PC-9 (cell line): ENCODE results near the gene TMPRSS11E. TPM values are rescaled to one million over a fixed set of nuclear protein-coding genes. Genes with fewer than 3 reads are reported as not detected.

Experiments
- BruUV-seq: library from RNA; stranded (reverse); fragments of 400-500 nt; replicated peaks from 2 replicates; lab custom pipeline; 2021; lab: Mats Ljungman, UMichigan
- CTCF ChIA-PET: fragments of 300-600 bp; sonication (Branson Sonifier 250); formaldehyde crosslinking; loops from one replicate; lab custom pipeline; 2022; ENCODE audit warnings: antibody characterized with exemption; lab: Charles Lee
- POLR2A ChIA-PET: fragments of 300-600 bp; sonication (Branson Sonifier 250); formaldehyde crosslinking; loops from one replicate; lab custom pipeline; 2022; ENCODE audit warnings: antibody characterized with exemption; ENCODE audit not compliant: unreplicated experiment; lab: Charles Lee
- DNase-seq, 2 experiments: peaks; one replicate each; pipeline versions ENCODE4 v3.0.0 to v3.0.0-alpha.2; 2015 to 2022; ENCODE audit warnings: mixed read lengths in 1 of 2
- H2AFZ ChIP-seq: fragments of 200-600 bp; sonication (generic); 2 replicates; pipeline ENCODE4 v1.8.1; 2017; ENCODE audit warnings: antibody characterized with exemption
- H3F3A ChIP-seq: fragments of 200-600 bp; sonication (generic); 2 replicates; pipeline ENCODE4 v1.8.1; 2017; ENCODE audit warnings: antibody characterized with exemption, mild to moderate bottlenecking, low read depth; ENCODE audit not compliant: insufficient read depth
- H3K27ac ChIP-seq: fragments of 200-600 bp; sonication (generic); 2 replicates; pipeline ENCODE4 v1.6.1; 2016; ENCODE audit warnings: mixed run types
- H3K27me3 ChIP-seq: fragments of 200-600 bp; sonication (generic); 2 replicates; pipeline ENCODE4 v1.6.1; 2016; ENCODE audit warnings: low read depth, mixed run types; ENCODE audit not compliant: insufficient read depth
- H3K36me3 ChIP-seq: fragments of 200-600 bp; sonication (generic); 2 replicates; pipeline ENCODE4 v1.6.1; 2016; ENCODE audit warnings: low read depth, mixed run types
- H3K4me1 ChIP-seq: fragments of 200-600 bp; sonication (generic); replicated peaks from 2 replicates; pipeline ENCODE4 v1.6.1; 2016; ENCODE audit warnings: mixed run types; ENCODE audit not compliant: insufficient read depth
- H3K4me2 ChIP-seq: fragments of 200-600 bp; sonication (generic); 2 replicates; pipeline ENCODE4 v1.6.1; 2017; ENCODE audit warnings: mixed run types
- H3K4me3 ChIP-seq: fragments of 200-600 bp; sonication (generic); 2 replicates; pipeline ENCODE4 v1.6.1; 2016; ENCODE audit warnings: mixed run types
- H3K79me2 ChIP-seq: fragments of 200-600 bp; sonication (generic); 2 replicates; pipeline ENCODE4 v1.6.1; 2017; ENCODE audit warnings: low read depth, mixed run types
- H3K9me2 ChIP-seq: fragments of 200-600 bp; sonication (generic); 2 replicates; pipeline ENCODE4 v1.8.1; 2017; ENCODE audit warnings: mild to moderate bottlenecking; ENCODE audit not compliant: insufficient read depth
- H3K9me3 ChIP-seq: fragments of 200-600 bp; sonication (generic); 2 replicates; pipeline ENCODE4 v1.8.1; 2016; ENCODE audit warnings: low read depth; ENCODE audit not compliant: insufficient read depth
- H4K20me1 ChIP-seq: fragments of 200-600 bp; sonication (generic); 2 replicates; pipeline ENCODE4 v1.8.1; 2017; ENCODE audit not compliant: insufficient read depth
- EZH2 ChIP-seq: fragments of 200-600 bp; sonication (generic); IDR thresholded peaks from 2 replicates; pipeline ENCODE4 v1.8.0; 2017; ENCODE audit warnings: antibody characterized with exemption, low read depth
- intact Hi-C: fragments of 100-400 bp; cut with micrococcal nuclease; formaldehyde crosslinking; loops from one replicate; pipeline ENCODE4 v1.10.0; 2022; ENCODE audit not compliant: unreplicated experiment
- total RNA-seq: library from RNA; stranded (reverse); gene quantifications from 2 replicates; pipeline ENCODE4 v1.2.3, GENCODE V29; 2021
- TF ChIP-seq, protein P1 (sequence below): fragments of 200-600 bp; sonication (generic); conservative IDR thresholded peaks from 2 replicates; pipeline ENCODE4 v1.6.1; 2017; ENCODE audit warnings: mixed run types, antibody characterized with exemption, mild to moderate bottlenecking, moderate library complexity

TMPRSS11E gene
- total RNA-seq, 1 experiment from 2014 or later: not detected

DNA sequence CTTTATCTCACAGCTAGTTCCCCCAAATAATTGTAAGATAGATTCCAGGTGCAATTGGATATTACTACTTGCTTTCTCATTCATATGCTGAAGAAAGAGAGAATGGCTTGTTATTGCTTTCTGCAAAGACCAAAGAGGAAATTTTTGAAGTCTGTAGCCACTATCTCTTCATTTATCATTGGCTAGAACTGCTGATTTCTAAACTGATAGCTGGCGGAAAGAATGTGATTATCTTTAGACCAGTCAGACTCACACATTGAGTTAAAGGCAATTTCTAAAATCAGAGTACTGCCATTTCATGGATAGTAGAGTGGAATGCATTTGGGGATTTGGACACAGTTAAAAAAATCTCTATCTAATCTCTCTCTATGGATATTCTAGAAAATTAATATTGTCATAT, 12.4 kb upstream of the TMPRSS11E start:
- intact Hi-C loops: no loop called here
- no peaks in the 10 kb centered on the region for H3K9me2 ChIP-seq
- H3K79me2 ChIP-seq: no peaks in the 10 kb centered on the region
- H3K36me3 ChIP-seq: no peaks in the 10 kb centered on the region
- no peaks in the 10 kb centered on the region for H3F3A ChIP-seq
- no peak for DNase-seq
- POLR2A ChIA-PET: no interaction called here
- H3K4me3 ChIP-seq: no peak overlapping the region
- CTCF ChIA-PET: no interaction called here
- no peaks in the 10 kb centered on the region for H3K9me3 ChIP-seq
- H3K4me2 ChIP-seq: no peak overlapping the region
- H3K27me3 ChIP-seq: no peaks in the 10 kb centered on the region
- H2AFZ ChIP-seq: no peak overlapping the region
- H3K27ac ChIP-seq: no peak overlapping the region
- TF ChIP-seq, protein P1, sequence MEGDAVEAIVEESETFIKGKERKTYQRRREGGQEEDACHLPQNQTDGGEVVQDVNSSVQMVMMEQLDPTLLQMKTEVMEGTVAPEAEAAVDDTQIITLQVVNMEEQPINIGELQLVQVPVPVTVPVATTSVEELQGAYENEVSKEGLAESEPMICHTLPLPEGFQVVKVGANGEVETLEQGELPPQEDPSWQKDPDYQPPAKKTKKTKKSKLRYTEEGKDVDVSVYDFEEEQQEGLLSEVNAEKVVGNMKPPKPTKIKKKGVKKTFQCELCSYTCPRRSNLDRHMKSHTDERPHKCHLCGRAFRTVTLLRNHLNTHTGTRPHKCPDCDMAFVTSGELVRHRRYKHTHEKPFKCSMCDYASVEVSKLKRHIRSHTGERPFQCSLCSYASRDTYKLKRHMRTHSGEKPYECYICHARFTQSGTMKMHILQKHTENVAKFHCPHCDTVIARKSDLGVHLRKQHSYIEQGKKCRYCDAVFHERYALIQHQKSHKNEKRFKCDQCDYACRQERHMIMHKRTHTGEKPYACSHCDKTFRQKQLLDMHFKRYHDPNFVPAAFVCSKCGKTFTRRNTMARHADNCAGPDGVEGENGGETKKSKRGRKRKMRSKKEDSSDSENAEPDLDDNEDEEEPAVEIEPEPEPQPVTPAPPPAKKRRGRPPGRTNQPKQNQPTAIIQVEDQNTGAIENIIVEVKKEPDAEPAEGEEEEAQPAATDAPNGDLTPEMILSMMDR: no peak
- no peak for TF ChIP-seq EZH2
- no peaks in the 10 kb centered on the region for H3K4me1 ChIP-seq
- no TSS peak for BruUV-seq
- H4K20me1 ChIP-seq: no peaks in the 10 kb centered on the region

DNA sequence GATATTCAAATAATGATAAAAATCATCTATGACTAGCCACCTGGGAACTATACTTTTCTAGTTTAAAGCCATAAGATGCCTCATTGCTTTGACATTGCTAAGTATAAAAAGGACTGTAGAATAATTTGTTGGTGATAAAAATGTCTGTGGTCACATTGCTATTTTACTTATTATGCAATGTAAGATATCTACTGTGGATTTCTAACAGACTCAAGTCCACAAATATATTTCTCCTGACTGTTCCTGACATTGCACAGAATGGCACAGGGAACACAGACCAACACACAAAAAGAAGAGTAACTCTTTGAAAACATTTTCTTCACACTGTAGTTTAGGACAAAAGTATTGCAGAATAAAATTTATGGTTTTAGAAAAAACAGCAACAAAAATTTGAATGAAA, 2.2 kb upstream of the TMPRSS11E start:
- Histone ChIP-seq H3K4me1 (peaks cover 10% of the 10 kb centered on the region; the same call in 1 of the 2 replicates), H4K20me1 (no peaks in the 10 kb centered on the region), H3K79me2 (no peaks in the 10 kb centered on the region), H3K27ac (no peak overlapping the region), H3F3A (no peaks in the 10 kb centered on the region), H3K27me3 (no peaks in the 10 kb centered on the region), H3K36me3 (no peaks in the 10 kb centered on the region), H3K9me3 (no peaks in the 10 kb centered on the region), H3K9me2 (no peaks in the 10 kb centered on the region), H2AFZ (no peak overlapping the region), H3K4me2 (no peak overlapping the region), H3K4me3 (no peak overlapping the region)
- ChIA-PET CTCF (no interaction called here), POLR2A (no interaction called here)
- intact Hi-C loops: no loop called here
- BruUV-seq: no TSS peak
- no peak for DNase-seq
- TF ChIP-seq, protein P1: no peak
- no peak for TF ChIP-seq EZH2

DNA sequence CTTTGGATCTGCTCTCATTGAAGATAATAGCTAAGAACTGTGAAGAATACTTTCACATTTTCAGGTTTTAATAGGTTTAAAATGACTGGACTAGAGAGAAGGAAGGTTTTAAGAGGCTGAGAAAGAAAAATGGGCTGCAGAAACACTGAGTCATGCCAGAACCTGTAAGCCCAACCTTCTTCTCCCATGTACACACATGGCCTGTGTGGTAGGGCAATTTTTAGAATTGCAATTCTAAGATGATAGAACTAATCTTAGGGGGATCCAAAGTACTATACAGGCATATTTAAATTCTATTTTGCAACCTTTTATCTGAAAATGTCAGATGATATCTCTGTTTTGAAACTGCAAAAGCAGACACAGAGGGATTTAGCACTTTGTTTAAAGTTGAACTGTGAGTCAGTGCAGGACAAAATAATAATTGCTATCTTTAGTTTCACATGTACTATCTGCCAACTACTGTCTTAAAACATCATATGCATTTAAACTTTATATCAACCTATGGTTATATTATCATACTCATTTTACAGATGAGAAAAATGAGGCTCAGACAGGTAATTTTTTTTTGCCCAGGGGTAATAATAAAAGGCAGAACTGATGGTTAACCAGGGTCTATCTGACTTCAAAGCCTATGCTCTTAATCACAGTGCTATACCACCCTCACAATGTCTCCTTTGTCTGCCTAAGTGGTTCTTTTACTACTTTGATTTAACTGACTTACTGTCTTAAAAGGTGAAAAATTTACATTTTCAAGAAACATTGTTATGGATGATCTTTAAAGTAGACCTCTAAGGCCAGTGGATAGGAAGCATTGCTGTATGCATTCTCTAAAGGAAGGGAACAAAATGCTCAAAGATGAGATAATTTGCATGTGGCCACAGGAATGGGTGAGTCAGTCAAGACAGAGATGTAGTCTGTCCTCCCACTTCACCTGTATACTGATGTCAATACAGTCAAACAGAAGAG, 4.3 kb downstream of the TMPRSS11E start:
- Histone ChIP-seq H3K27ac (no peak overlapping the region), H2AFZ (no peak overlapping the region; the same call in 1 of the 2 replicates), H3K4me1 (peaks cover 15% of the 10 kb centered on the region; the same call in 1 of the 2 replicates), H3K79me2 (no peaks in the 10 kb centered on the region), H3K4me2 (no peak overlapping the region), H3F3A (no peaks in the 10 kb centered on the region), H3K9me2 (no peaks in the 10 kb centered on the region), H3K4me3 (no peak overlapping the region), H3K9me3 (no peaks in the 10 kb centered on the region), H3K27me3 (no peaks in the 10 kb centered on the region), H4K20me1 (no peaks in the 10 kb centered on the region), H3K36me3 (no peaks in the 10 kb centered on the region)
- BruUV-seq: no TSS peak
- peak in 1 of 2 experiments; percentile 38 for DNase-seq
- ChIA-PET POLR2A (interaction anchor here (0.5 kb wide), 1 partner anchor 13 kb away, joined by 6 read pairs; no protein-coding TSS in a partner anchor), CTCF (no interaction called here)
- intact Hi-C loops: no loop called here
- TF ChIP-seq, protein P1: no peak
- no peak for TF ChIP-seq EZH2
